HCEC 1CT (cell line): ENCODE results near the gene PGBD5.

Experiments
- DNase-seq: peaks from one replicate; pipeline ENCODE4 v3.0.0-alpha.2; 2017

The PGBD5 gene

DNA sequence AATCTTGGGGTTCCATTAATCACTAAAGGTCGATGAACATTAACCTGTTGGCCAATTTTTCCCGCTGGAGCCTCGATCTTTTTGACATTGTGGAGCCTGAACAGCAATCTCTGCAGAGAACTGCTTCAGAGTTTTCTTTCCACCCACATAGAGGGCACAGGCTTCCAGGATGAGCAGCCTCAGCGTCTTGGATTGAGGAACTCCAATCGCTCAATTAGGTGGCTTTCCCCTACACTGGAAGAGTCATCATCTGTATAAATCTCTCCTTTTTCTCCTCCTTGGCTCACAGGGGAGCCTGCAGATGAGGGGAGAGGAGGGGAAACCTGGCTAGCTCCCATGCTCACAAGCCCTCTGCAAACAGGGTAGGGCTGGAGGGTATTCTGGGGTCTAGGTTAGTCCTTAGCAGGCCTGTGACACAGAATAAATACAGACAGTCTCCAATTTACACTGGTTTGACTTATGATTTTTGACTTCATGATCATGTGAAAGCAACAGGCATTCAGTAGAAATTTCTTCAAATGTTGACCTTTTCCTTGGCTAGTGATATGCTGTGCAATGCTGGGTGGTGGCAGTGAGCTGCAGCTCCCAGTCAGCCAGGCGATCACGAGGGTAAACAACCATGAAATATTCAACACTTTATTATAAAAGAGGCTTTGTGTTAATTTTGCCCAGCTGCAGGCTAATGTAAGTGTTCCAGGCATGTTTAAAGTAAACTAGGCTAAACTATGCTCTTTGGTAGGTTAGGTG is 80.8 kb downstream of the PGBD5 start:
- no peak for DNase-seq

DNA sequence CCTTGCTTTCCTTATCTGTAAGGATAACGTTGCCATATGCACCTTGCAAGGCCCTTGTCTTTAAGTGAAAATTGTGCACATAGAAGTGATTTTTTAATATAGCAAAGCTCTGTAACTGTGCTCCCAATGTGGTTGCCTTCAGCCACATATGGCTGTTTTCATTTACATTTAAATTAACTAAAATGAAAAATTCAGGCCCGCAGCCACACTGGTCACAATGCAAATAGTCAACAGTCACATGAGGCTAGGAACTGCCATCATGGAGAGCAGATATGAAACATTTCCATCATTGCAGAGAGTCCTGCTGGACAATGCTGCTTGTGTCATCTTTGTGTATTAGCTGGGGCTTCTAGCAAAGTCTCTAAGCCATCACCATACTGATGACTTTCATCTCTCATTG is 83.4 kb downstream of the PGBD5 start:
- no peak for DNase-seq

DNA sequence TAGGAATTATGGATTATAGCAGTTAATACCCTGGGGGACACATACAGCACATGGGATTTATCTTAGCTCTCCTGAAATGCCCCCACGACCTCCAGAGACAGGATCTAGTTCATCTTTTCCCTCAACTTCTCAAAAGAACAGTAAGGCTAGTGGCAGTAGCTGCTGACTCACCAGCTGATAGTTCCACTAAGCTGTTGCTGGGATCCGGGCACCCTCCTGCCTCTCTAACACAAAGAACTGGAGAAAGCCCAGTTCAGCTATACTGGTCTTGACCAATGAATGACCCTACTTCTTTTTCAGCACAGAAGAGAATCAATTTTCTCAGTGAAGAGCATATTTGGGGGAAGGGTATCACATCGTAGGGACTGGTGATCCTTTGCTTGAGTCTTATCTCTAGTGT is 84.1 kb downstream of the PGBD5 start:
- no peak for DNase-seq

DNA sequence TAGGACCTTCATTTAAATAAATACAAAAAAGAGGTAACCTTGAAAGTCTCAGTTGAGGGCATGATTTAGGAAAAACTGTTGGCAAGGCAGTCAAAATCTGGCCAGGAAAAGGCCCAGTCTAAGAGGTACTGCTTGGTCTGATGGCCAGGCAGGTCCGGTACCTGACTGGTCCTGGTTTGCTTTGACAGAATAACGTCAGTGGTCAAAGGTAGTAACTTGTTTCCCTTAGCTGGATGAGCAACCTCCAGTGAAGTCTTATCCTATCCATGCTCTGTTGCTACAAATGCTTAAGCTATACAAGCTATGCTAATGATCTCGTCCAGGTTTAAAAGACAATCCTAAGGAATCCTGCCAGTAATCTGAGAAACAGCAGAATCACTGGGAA is 85.0 kb downstream of the PGBD5 start:
- no peak for DNase-seq

DNA sequence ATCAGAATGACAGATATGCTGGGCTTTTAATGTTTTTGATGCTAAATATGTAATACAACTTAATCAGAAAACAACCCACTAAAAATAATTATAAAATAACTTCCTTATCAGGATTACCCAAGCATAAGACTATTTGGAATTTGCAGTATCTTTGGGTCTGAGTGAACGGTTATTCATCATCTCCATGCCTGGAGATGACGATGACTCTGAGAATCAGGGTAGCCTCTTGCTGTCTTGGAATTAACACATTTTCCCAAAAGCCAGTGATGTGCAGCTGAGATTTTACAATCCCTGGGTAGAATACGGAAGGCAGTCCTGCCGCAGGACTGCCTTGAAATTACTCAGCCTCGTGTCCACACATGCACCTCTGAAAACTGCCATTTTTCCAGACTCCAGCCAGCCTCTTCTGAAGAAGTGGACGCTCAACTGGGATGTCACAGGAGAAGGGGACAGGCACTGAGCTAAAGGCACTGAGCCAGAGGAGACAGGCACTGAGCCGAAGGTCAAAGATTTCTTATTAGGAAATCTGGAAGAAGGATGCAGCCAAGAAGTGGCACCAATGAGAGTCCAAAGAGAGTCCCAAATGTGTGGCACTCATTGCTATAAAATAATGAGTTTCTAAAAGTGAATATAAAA is 85.5 kb downstream of the PGBD5 start:
- no peak for DNase-seq

DNA sequence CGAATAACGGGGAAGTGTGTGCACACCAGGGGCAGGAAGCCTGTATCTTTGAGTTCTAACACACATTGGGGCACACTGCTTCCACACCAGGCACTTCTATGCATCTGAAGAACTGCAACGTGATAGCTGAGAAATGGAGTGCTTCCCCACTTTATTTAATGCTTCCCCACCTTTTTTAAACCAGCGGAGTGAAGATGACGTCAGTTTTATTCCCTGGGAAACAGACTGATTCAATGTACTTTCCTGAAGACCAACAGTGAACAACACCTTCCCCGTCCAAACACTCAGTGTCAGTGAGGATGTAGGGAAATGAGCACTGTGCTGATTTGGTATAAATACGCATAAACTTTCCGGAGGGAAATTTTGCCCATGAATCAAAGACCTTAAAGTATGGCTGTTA is 87.1 kb downstream of the PGBD5 start:
- DNase-seq = no peak

DNA sequence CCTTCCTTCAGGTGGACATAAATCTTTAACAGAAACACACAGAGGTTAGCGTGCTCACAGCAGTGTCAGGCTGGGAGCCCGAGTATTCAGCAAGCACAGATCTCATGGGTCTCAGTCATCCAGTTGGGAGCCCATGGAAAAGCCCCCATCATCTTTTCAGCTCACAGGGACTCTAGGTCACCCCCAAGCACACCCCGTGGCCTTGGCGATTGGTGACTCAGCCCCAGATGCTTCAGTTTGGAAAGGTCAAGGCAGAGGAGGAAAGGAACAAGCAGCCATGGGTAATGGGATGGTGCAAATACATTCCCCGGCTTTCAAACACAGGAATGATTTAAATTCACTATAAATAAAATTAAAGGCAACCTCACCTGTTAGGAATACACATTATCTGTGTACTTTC is 88.9 kb downstream of the PGBD5 start:
- no peak for DNase-seq

DNA sequence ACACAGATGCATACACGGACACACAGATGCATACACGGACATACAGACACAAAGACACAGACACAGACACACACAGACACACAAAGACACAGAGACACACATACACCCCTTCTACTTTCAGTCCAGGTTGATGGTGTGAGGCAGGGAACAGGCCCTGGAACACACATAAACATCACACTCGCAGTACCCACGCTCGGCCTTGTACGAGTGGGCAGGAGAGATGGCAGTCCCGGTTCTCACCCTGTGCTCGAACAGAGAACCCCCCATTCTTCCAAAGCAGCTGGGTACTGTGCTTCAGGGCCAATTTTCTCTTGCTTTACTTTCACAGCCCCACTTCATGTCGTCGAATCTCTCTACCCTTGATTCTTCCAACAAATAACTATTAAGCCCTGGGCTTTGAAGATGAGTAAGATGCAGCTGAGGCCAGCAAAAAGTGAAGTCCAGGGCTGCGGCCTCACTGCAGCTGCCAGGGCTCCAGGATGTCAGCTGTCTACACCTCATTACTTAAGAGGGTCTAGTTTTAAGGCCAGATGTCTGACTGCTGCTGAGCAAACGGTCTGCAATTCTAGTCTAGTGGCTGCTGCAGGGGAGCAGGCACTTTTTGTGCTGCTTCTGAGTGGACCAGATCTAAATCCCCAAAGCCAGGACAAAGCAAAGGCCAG is 90.1 kb downstream of the PGBD5 start:
- DNase-seq = no peak

DNA sequence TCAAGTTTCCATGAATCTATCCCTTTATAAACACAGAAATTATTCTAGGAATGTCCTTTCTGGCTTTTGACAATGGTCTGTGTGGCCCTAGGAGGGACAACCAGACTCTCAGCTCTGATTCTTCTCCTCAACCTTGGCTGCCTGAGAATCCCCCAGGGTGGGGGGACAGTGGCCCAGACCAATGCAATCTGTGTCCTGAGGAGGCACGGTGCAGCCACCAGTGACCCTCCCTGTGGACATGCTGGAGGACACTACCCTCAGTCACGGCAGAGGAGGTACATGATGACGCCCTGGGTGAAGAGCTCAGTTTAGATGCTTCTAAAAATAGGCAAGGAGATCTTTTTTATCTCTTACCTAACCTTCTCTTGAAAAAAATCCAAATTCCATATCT is 91.7 kb downstream of the PGBD5 start:
- no peak for DNase-seq

DNA sequence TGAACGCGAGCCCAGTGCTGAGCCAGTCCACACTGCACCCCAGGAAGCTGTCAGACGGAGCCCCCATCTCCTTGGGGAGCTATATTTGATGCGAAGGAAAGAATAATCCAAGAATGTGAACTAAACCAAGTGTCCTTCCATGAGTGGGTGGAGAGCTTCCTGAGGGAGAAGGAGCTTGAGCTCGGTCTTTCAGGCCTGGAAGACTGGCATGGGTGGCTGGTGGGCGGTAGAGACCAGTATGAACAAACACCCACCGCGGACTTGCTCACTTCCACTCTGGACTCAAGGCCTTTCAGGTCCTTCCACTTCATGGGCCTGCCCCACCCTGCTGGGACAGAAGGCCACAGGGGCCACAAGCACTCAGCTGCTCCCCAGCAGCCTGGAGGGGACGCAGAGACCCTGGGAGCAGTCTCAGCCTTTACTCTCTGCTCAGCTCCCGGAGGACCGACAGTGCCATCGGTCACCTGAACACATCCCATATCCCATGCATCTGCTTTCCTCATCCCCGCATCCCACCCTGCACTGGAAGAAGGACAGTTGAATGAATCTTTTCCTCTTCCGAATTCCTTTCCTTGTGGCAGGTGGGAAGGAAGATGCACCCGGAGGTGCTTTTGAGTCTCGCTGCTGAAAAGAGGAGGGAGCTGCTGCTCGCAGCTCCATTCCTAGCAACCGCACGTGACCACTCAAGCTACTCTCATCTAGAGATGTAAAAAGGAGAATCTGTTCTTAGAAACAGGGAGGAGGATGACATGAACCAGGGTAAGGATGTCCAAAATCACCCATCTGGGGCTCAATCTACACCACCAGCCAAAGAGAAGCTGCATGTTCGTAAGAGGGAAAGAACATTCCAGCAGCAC is 92.3 kb downstream of the PGBD5 start:
- no peak for DNase-seq

DNA sequence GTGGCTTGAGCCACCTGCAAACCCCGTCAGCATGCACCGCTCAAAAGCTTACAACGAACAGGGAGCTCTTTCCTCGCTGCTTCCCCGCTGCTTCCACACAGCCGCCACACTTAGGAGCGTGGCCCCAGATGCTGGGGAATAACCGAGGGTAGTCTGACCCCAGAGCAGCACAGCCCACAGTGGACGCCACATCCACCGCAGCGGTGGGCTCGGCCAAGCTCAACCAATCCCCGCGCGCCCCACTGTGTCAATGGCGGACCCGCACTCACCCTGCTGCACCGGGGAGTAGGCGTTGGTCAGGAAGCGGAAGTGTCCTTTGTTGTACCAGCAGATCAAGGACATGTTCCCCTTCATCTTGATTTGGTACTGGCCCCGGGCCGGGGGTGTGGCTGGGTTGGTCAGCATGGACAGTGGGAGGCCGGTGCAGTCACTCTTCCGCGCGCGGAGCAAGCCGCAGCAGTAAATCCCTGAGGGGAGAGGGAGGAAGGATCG is 93.5 kb downstream of the PGBD5 start:
- DNase-seq = no peak

DNA sequence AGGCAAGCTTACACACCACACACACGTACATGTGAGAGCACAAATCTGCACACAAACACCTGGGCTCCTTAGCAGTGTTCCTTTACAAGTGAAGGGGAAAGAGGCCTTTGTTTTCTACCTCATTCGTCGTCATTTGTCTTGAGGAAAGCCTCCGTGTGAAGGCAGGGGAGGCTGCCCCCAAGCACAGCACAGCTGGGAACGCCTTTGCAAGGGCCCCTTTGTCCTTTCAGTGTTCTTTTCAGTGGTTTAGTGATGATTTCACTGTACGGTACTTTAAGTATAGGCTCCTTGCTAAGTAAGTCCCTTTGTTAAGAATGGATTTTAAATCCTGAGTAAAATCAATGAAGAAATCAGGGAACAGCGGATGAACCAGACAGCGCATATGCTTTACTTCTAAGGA is 94.1 kb downstream of the PGBD5 start:
- DNase-seq = no peak

DNA sequence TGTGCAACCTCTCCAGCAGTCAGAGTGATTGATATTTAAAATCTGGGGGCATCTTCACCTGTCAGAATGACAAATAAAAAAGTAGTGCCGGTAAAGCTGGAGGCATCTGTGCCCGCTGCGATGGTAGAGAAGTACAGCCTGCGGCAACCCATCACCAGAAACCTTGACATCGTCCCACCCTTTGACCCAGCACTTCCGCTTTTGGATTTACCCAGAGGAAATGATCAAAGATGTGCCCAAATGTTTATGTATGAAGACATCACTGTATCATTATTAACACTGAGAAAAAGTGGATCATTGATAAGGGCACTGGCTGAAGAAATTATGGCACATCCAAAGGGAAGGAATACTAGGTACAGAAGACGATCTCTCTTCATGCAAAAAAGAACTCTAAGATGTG is 96.0 kb downstream of the PGBD5 start:
- DNase-seq = no peak

DNA sequence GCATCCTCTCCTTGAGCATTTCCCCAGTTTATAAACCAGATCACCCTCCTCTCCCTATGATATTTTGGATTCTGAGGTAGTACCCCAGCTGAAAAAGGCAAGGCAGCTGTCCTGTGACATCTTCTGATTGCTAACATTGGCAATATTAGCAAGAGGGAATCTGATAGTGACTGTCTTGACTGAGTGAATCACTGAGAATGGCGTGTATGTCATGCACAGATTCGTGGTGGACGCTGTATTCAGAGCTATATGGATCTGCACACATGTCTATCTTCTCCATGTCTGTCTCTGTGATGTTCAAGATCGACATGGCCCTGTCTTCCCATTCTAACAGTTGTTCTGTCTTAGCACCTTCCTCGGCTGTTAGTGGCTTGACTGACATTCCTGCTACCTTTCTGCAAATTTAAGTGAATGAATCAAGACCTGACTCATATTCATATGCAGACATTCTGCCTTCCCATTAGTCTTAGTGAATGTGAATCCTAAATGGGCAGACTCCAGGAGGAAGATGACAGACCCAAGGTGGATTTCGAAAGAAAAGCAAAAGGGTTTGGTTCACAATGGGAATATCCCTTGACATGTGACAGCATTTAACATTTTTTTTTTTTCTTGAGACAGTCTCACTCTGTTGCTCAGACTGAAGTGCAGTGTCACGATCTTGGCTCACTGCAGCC is 97.7 kb downstream of the PGBD5 start:
- no peak for DNase-seq

DNA sequence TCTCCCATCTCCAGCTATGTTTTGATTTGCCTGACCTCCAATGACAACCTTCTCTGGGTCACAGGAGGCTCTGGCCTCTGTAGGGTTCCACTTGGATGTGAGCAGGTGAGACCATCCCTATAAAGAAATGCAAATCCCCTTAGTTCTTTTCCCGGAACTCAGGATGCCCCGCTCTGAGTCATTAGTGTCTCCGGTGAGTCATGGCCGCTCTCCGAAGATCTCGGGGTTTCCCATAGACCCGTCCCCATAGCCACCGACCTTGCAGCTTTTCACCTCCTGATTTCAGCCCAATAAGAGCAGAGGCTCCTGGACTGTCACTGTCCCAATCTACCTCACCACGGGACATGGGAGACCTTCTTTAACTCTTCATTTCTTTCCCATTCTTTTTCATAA is 98.2 kb downstream of the PGBD5 start:
- DNase-seq = no peak

DNA sequence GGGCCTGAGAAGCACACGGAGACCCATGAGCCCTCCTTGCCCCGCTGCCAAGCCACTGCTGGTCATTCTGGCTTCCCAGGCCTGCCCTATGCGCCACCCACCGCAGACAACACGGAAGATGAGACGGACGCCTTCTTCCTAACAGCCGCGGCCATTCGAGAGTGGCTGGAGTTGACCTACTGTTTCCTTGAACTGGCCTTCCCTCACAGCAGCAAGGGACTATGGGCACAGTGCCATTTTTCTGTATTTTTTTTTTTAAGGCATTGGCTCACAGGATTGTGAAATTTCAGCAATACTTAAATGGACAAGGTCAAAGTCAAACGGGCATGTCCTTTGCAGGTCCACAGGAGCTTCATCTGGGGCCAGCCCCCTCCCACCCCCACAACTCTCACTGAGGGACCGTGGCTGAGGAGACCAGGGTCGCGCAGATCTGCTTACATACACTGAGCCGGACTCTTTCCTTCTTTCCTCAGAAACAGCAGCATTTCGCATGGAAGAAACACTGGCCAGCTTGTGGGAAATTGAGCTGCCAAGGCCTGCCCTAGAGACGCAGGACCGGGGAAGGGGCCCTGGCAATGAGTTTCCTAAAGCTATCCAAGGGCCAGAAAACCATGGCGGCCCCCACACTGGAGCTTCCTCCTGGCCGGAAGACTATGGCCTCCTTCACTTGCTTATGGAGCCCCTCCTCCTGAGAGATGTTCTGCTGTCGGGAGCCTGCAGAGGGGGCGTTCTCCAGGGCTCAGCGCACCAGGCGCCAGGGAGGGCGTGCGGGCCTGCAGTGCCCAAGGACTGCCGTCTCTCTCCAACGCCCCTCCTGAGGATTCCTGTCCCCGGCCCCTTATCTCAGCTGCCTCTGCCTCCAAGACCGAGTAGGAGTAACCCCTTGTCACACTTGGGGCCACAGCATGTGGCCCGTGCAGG is 98.9 kb downstream of the PGBD5 start:
- no peak for DNase-seq

DNA sequence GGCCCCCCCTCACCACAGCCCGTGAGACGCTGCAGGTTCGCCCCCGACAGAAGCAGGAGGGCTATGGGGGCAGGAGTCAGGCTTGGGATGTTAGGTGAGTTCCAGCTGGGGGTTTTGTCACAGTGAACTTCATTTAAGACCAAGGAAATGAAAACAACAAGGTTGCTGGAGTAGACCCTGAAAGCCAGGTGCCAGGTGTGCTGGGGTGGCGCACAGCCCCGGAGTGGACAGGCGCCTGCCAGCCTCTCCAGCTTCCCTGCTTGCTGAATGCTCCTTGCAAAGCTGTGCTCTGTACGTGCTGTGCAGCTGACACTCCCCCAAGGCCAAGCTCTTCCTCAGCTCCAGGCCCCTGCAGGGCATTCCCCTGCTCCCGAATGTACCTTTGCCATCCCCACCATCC is 102.4 kb downstream of the PGBD5 start:
- DNase-seq = no peak

DNA sequence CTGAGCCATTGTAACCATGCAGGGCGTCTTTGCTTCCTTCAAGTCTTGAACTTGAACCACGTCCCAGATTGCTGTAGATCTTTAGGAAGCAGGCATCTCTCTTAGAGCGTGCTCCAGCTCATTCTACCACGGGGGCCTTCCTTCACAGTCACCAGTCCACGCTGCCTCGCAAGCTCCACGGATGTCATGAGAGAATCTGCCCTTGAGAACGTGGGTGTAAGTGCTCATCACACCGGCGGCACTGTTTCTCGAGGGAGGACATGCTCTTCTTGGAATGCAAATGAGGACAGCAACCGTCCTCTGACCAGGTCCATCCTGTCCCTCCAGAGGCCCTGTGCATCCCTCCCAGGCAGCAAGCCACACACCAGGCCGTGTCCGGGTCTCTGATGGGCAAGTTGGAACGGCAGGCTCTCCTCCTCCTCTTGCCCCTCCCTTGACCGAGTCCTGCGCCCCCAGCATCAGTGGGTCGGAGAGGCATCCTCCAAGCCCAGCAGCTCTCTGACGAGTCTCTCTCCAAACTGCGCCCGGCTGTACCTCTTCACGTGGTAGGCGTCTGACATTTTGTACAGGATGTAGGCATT is 103.1 kb downstream of the PGBD5 start:
- DNase-seq = no peak

DNA sequence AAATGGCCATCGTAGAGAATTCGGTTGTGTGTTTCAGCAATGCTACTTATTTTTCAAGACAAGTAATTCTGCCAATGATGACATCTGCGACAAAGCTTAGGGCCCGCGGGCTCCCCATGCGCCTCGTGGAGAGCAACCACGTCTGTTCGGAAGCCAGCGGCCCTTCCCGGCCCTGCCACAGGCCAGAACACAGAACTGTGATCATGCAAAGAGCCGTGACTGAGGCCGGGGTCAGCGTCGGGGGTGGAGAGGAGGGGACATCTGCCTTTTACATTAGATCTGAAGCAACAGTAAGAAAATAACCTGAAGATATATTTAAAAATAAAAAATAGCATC is 103.7 kb downstream of the PGBD5 start:
- no peak for DNase-seq

DNA sequence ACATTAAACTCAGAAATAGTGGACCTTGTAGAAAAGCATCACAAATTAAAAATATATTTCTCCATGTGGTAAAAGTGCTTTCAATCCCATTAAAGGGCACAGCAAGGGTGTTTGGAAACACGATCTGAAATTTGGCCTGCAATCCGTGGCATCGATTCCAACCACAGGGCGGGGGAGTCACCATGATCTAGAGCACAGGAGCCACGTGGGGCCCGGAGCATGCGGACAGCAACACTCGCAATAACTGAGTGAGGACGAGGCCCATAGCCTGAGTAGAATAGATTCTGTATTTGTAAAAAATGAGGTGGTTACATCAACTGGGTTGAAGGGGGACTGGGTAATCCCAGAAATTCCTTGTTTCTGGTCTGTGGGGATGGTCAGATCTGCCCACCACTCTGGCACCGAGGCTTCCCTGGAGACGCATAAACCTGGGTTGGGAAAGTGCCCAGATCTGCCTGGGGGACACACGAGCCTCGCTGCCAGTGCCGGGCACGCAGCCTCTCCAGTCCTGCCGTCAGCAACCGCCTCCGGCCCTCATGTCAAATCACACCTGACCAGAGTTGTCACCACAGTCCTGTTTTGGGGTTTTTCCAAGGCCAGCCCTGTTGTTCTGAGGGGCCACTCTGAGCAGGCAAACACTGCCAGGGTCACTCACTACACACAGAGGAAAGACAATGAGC is 104.3 kb downstream of the PGBD5 start:
- DNase-seq = no peak

DNA sequence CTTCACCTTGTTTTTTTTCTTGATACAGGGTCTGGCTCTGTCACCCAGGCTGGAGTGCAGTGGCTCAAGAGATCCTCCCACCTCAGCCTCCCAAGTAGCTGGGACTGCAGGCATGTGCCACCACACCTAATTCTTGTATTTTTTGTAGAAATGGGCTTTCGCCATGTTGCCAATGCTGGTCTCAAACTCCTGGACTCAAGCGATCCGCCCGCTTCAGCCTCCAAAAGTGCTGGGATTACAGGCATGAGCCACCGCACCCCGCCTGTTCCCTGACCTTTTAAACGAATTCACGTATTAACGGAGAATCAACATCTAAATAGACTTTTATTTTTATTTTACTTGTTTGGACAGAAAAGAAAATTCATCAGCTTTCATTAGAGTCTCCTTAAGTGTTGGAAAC is 104.8 kb downstream of the PGBD5 start:
- DNase-seq = no peak
